CD4-positive, alpha-beta T cell treated with Interferon alpha-2 for 1 hour (primary cell): ENCODE measurements around the gene AKT3.

Experiments used
- DNase-seq, 2 donors: peaks; one replicate each; pipeline ENCODE4 v3.0.0-alpha.2; 2020 to 2022

AKT3 gene

GRCh38 chr1:243548516-243548915, 301.5 kb downstream of the AKT3 start:
- no peak for DNase-seq

DNA sequence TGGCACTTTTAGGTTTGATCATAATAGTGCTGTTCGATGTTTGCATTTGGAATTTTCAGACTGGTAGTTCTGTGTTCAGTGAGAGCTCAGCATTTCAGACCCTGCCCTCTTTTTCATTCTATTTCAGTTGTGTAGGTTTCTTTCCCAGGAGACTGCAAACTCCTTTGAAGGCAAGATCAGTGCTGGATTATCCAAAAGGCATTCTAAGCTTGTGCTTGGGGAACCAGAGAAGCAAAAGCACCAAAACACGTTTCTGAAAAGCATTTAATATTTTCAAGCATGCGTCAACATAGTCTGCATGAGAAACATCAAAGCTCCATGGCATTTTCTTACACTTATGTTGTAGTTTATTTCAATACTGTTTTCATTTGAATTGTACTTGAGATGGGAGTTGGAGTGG, 302.2 kb downstream of the AKT3 start:
- no peak for DNase-seq

- DNase-seq = no peak
These were observed 303.6 kb downstream of the AKT3 start for GRCh38 chr1:243546457-243546856.

GRCh38 chr1:243543501-243543900, 306.5 kb downstream of the AKT3 start:
- DNase-seq = no peak

DNA sequence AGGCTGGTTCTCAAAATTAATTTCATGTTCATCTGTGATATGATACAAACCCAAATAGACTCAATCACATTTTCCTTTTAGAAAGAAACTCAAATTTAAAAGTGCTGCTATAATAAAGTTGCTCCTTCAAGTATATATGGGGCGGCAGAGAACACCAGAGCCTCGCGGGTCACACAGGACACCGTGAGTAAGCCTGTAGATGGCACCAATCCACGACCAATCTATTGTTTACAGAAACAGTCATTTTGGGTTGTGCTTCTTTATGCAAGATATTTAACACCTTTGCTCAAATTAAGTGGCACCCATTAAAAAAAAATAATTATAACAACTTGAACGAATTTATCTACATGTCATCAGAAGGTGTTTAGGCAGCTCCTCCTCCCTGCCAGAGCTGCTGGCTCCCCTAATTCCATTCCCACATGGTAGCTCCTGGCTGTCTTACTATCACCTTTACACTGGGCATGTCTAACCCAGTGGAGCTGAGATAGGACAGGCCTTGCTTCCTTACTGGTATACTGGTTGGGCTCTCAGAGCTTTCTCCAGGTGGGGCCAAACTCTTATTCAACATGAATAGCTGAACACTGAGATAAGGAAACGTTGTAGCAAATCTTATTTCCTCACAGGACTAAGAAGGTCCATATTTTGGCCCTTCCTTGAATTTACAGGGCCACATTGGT, 307.2 kb downstream of the AKT3 start:
- no peak for DNase-seq

GRCh38 chr1:243539636-243540035, 310.4 kb downstream of the AKT3 start:
- DNase-seq = no peak

GRCh38 chr1:243535014-243535413, 315.0 kb downstream of the AKT3 start:
- no peak for DNase-seq

DNA sequence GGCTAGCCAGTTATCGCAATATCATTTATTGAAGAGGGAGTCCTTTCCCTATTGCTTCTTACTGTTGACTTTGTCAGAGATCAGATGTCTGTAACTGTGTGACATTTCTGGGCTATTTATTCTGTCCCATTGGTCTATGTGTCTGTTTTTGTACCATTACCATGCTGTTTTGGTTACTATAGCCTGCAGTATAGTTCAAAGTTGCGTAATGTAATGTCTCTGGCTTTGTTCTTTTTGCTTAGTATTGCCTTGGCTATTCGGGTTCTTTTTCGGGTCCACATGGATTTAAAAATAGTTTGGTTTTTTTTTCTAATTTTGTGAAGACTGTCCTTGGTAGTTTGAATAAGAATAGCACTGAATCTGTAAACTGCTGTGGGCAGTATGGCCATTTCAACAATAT, 320.5 kb downstream of the AKT3 start:
- no peak for DNase-seq

- no peak for DNase-seq
These were observed 321.5 kb downstream of the AKT3 start for GRCh38 chr1:243528459-243529121.

DNA sequence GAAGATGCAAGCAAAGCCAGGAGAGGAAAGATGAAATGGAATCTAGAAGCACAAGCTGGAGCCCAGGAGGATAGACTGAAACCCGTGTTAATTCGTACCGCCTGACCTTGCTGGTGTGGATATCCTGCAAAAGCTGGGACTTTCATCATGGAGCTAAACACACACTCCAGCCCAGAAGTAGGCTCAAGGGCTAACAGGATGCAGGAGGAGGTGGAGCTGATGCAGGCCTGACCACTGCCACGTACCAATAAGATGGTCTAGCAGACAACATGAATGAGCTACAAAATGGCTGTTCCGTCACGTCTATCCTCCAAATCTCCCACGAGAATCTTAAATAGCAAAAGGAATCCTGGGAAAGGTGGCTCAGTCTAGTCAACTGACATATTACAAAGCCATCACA, 323.9 kb downstream of the AKT3 start:
- no peak for DNase-seq

DNA sequence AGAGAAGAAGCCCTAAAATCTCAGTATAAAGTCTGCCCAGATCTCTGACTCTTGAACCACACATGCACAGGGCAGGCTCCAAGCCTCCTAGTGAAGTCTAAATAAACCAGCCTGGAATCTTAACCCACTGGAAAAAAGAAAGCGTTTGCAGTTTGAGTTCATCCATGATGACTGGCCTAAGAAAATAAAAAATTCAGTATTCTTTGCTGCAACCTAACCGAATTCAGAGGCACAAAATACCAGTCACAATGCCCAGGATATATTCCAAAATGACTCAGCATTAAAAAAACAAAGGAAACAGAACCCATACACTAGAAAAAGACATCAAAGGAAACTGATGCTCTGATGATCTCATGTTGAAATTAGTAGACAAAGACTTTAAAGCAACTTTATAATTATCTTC, 325.0 kb downstream of the AKT3 start:
- no peak for DNase-seq

DNA sequence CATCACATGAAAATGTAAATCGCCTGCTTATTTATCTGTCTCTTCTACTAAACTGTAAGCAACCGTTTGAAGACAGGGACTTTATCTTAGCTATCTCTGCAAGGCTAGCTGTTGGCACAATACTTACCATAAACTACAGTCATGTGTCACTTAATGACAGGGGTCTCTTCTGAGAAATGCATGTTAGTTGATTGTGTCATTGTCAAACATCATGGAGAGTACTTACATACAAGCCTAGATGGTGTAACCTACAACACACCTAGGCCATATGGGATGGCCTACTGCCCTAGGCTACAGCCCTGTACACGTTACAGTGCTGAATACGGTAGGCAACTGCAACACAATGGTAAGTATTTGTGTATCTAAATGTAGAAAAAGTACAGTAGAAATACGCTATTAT, 326.3 kb downstream of the AKT3 start:
- DNase-seq = no peak

DNA sequence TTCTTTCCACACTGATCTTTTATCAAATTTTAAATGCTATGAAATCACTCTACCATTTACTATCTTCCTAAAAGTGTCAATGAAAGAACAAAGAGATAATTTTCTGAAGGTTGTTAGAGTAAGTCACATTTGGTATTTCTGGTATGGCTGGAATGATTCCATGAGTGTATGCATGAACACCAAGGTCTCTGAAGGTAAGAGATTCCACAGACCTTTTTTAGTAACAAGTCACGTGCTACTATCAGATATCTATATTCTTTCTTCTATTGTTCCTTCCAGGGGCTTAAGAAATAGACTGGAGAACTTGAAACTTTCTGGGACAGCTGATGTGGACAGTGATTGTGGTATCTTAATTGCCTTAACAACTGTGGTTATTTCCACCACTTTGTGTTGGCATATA, 329.2 kb downstream of the AKT3 start:
- no peak for DNase-seq

DNA sequence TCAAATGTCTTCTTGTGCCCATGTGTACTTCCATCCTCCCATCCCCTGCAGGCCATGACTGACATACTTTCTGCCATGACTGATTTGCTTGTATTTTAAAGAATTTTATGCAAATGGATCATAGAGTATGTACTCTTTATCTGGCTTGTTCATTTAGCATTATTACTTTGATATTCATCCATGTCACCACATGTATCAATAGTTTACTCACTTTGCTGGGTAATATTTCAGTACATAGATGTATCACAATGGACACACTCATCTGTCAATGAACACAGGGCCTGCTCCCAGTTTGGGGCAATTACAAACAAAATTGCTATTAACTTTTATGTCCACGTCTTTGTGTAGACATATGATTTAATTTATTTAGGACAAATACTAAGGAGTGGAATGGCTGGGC, 335.1 kb downstream of the AKT3 start:
- DNase-seq = no peak

- no peak for DNase-seq
These were observed 336.1 kb downstream of the AKT3 start for GRCh38 chr1:243513726-243514491.

DNA sequence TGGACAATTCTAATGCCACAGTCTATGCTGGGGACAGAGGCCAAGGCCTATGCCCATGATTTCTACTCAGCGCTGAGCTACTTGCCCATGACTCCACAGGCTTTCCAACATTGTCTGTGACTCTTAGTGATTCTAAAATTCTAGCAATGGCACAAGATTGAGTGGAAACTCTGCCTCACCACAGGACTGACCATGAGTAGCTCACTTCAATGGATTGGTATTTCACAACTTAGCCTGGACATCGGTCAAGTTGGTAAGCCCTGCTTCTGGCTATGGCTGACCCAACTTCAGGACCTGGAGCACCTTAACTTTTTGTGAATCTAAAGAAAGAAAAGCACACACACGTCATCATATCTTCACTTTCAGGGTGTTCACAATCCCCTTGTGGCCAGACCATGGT, 339.1 kb downstream of the AKT3 start:
- no peak for DNase-seq

- no peak for DNase-seq
These were observed 341.1 kb downstream of the AKT3 start for GRCh38 chr1:243508943-243509342.

DNA sequence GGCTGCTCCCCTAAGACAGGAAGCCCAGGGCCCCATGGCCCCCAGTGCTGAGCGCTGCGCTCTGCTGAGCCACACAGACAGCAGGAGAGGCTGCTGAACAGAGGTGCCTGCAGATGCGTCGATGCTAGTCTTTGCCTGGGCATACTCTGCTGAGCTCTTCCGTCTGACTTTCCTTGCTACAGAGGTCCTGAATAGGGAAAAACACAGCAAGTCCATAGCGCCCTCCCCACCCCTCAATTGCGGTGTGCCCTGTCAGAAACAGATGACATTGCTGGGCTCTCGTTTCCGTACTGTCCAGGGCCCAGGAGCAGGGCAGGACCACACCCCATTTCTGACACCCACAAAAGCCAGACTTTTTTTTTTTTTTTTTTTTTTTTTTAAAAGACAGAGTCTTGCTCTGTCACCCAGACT, 341.7 kb downstream of the AKT3 start:
- peak; percentile 40 to 48 for DNase-seq

GRCh38 chr1:243507672-243508302, 342.3 kb downstream of the AKT3 start:
- no peak for DNase-seq

DNA sequence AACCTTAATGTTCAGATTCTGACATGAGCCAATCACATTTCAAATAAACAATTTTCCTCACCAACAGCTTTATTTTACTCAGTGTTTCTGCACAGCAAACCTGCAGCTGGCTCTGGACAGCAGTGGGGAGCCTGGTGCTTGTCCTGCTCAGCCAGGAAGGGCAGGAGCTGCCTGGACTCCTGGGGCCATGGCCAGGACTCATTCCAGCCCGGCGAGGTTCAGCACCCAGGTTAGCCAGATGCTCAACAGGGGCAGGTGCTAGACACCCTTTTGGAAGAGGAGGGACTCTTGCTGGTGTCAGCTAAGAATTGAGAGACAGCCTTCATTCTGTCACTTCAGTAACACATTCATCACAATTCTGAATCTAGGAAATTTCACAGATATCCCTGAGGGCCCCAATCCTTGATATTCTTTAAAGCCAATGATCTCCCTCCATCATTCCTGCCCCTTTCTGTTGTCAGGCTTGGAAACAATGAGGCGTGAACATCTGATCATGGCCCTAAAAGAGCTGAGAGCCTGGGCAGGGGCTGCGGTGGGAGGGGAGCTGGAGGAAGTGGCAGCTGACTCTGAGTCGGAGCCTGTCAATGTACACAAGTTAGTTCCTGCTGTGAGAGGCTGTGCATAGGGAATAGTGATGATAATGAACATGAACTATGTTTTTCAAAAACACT, 342.9 kb downstream of the AKT3 start:
- no peak for DNase-seq

DNA sequence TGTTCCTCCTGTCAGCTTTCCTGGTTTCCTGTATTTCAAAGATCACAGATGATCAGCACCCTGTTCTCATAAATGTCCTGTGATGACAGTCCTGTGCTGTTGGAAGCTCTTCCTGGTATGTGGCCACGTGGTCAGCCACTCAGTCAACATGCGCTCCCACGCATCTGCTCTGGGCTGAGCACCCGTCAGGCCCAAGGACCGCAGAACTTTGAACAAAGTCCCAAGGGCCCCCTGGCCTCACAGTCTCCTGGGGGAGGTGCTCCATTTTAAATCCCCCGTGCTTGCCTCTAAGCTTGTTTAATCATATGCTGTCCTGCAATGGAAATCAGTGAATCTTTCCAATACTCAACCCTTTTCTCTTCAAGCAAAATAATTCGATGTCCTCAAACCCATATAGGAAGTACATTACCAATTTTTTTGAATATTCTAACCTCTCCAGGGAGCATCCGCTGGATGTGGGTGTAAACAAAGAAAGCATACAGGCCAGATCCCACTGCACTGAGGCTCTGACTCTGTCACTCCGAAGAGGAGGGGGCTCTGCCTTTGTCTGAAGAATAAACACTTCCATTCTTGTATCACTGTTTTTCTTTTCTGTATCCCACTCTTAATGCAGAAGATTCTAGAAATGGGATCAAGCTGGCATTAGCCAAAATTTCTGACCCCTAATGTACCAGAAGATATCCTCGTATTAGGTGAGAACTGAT, 343.9 kb downstream of the AKT3 start:
- no peak for DNase-seq

GRCh38 chr1:243503155-243503554, 346.9 kb downstream of the AKT3 start:
- no peak for DNase-seq
